Kidney (tissue), 14 donors: ENCODE measurements around the gene COBLL1. TPM values are rescaled to one million over a fixed set of nuclear protein-coding genes. Genes with fewer than 3 reads are reported as not detected.
A peak's percentile ranks its signal among the peaks of the same experiment; 100 is the strongest.

Experiments
- DNase-seq, 5 donors: peaks; one replicate each; pipeline ENCODE4 v3.0.0-alpha.2; 2013 to 2020
- FAIRE-seq: peaks from 2 replicates; lab custom pipeline; 2012; peaks lifted over from hg19 to GRCh38; lab: Jason Lieb, UNC
- H3K27ac ChIP-seq, 2 donors: one replicate each; pipeline ENCODE4 v1.7.0; 2013; ENCODE audit warnings: low read depth in 2 of 2, low read length in 2 of 2, inconsistent platforms in 1 of 2
- H3K27me3 ChIP-seq: one replicate; pipeline ENCODE4 v1.7.1; 2013; ENCODE audit warnings: low read length, inconsistent platforms; ENCODE audit not compliant: control insufficient read depth, insufficient read depth
- H3K36me3 ChIP-seq, 3 donors: one replicate each; pipeline versions ENCODE4 v1.7.0 to v1.7.1; 2013; ENCODE audit warnings: low read length in 3 of 3, control low read depth in 1 of 3, inconsistent platforms in 1 of 3; ENCODE audit not compliant: insufficient read depth in 3 of 3, control insufficient read depth in 2 of 3
- H3K4me1 ChIP-seq, 3 donors: one replicate each; pipeline versions ENCODE4 v1.7.0 to v1.7.1; 2013; ENCODE audit warnings: low read length in 3 of 3, inconsistent platforms in 1 of 3, low read depth in 1 of 3; ENCODE audit not compliant: control insufficient read depth in 2 of 3, insufficient read depth in 2 of 3
- H3K4me3 ChIP-seq, 3 donors: one replicate each; pipeline versions ENCODE4 v1.7.0 to v1.8.1; 2013; ENCODE audit warnings: low read length in 3 of 3, control low read depth in 1 of 3, inconsistent platforms in 1 of 3
- H3K9ac ChIP-seq, 3 donors: one replicate each; pipeline versions ENCODE4 v1.7.0 to v1.7.1; 2013; ENCODE audit warnings: low read length in 3 of 3, control low read depth in 1 of 3, inconsistent platforms in 1 of 3
- H3K9me3 ChIP-seq, 3 donors: one replicate each; pipeline versions ENCODE4 v1.7.0 to v1.7.1; 2013; ENCODE audit warnings: low read length in 3 of 3, control low read depth in 1 of 3, inconsistent platforms in 1 of 3; ENCODE audit not compliant: control insufficient read depth in 2 of 3, insufficient read depth in 1 of 3
- CTCF ChIP-seq: IDR thresholded peaks from 3 replicates; pipeline ENCODE4 v1.5.1; 2012; ENCODE audit warnings: mild to moderate bottlenecking, moderate library complexity, borderline replicate concordance; ENCODE audit not compliant: insufficient read depth; ENCODE audit errors: extremely low read depth
- intact Hi-C: fragments of 100-400 bp; cut with DNase I; formaldehyde crosslinking; loops from one replicate; pipeline ENCODE4 v1.11.1; 2022
- polyA plus RNA-seq: library from polyadenylated mRNA; stranded (reverse); fragments of 350-450 nt; fragmentation: Illumina TruSeq; extraction: RNeasy Lipid Tissue Mini Kit (QIAGEN cat#74804); gene quantifications from one replicate; pipeline ENCODE4 v1.2.3, GENCODE V29; 2014; ENCODE audit warnings: low read depth, low replicate concordance; ENCODE audit not compliant: insufficient read depth
- total RNA-seq: library from RNA; stranded (reverse); fragmentation: NEBNext Ultra II Directional; extraction: Animal tissue kit (Norgen Biotek cat#: 25700); gene quantifications from one replicate; pipeline ENCODE4 v1.2.1, GENCODE V29; 2021
- donor health status: control.
- donor health status: control.
- donor health status: control.
- donor health status: control.
- donor health status: control.
- donor health status: DM: yes; HTN: yes; CAD: no.
- donor health status: Normal renal cell carcinoma (clear cell type).

The COBLL1 gene
- total and polyA plus RNA-seq, 2 donors from 2014 or later: 39.7 to 205 TPM

DNA sequence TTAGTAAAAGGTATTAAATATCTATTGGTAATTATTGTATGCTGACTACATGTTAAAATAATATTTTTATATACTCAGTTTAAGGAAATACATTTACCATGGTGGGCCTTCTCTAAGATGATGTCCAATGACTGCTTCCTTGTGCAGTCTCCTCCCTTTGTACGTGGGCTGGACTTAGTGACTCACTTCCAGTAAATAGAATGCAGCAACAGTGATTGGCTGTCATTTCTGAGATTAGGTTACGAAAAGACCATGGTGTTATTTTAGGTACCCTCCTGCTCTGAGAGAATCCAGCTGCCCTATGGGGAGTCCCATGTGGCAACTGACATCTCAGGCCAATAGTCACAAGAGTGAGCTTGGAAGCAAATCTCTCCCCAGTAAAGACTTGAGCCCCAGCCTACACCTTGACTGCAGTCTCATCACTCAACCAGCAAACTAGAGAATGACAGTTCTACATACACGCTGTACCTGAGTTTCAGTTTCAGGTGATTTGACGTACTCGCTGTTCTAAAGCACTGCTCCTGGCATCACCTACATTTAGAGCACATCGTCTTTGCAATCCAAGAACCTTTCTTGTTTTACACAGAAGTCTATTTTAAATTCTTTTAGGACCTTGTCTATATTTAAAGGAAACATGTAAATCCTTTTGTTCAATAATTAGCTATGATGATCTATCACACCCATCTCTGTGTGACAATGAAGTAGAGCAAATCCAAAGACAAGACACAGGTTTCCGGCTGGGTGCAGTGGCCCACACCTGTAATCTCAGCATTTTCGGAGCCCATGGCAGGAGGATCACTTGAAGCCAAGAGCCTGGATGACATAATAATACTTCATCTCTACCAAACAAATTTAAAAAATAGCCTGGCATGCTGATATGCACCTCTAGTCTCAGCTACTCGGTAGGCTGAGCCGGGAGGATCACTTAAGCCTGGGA lies 87.2 kb downstream of the COBLL1 start:
- H3K4me1 ChIP-seq: peaks cover 0 to 7% (median 5%) of the 10 kb centered on the region in 3 donors
- H3K27ac ChIP-seq: no peak overlapping the region
- H3K27me3 ChIP-seq: no peaks in the 10 kb centered on the region
- peaks cover 0 to 5% (median 0%) of the 10 kb centered on the region in 3 donors for H3K36me3 ChIP-seq
- no peak for DNase-seq
- FAIRE-seq: no peak
- H3K9ac ChIP-seq: no peak overlapping the region
- TF ChIP-seq CTCF: no peak
- H3K4me3 ChIP-seq: no peak overlapping the region
- intact Hi-C loops: no loop called here
- no peaks in the 10 kb centered on the region for H3K9me3 ChIP-seq

DNA sequence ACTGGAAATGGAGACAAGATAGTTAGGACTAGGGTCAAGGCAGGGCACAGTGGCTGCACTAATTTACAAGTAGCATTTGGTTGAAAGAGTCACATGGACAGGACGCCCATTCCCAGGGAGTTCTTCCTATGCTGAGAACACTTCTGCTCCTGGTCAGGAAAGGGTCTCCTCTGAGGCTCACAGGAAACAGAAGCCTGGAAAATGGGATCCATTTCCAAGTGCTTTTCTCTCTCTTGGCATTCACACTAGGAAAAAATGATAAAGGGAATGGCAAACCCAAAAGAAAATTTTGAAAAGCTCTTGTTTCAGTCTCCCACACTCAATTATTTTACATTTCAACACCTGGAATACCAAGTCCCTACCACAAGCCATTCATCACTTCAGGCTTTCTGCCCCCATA lies 88.7 kb downstream of the COBLL1 start:
- H3K4me1 ChIP-seq: peaks cover 0 to 4% (median 3%) of the 10 kb centered on the region in 3 donors
- H3K27ac ChIP-seq: no peak overlapping the region
- no peak for TF ChIP-seq CTCF
- no peak for FAIRE-seq
- no peak overlapping the region for H3K4me3 ChIP-seq
- no peak for DNase-seq
- intact Hi-C loops: no loop called here
- peaks cover 0 to 5% (median 0%) of the 10 kb centered on the region in 3 donors for H3K36me3 ChIP-seq
- H3K9ac ChIP-seq: no peak overlapping the region
- no peaks in the 10 kb centered on the region for H3K9me3 ChIP-seq
- H3K27me3 ChIP-seq: no peaks in the 10 kb centered on the region

GRCh38 chr2:164747783-164748433 lies 93.7 kb downstream of the COBLL1 start:
- intact Hi-C loops: no loop called here
- peak; percentile 57 for FAIRE-seq
- peaks cover 0 to 19% (median 0%) of the 10 kb centered on the region in 3 donors for H3K4me1 ChIP-seq

More at GRCh38 chr2:164747783-164748433, 93.7 kb downstream of the COBLL1 start:
- H3K36me3 ChIP-seq: peaks cover 0 to 5% (median 0%) of the 10 kb centered on the region in 3 donors
- no peak overlapping the region for H3K27ac ChIP-seq
- no peak overlapping the region for H3K9ac ChIP-seq
- DNase-seq: no peak
- no peak overlapping the region for H3K4me3 ChIP-seq
- no peaks in the 10 kb centered on the region for H3K9me3 ChIP-seq
- H3K27me3 ChIP-seq: no peaks in the 10 kb centered on the region
- TF ChIP-seq CTCF: no peak
